Activated naive CD8-positive, alpha-beta T cell treated with anti-CD3 and anti-CD28 coated beads, Interleukin-2, amount 50 U/mL, for 16 hours (primary cell): Measurements from ENCODE around the gene DHX35.

Experiments used
- DNase-seq: peaks from one replicate; pipeline ENCODE4 v3.0.0-alpha.2; 2020; ENCODE audit warnings: low read depth, low spot score

Gene DHX35

DNA sequence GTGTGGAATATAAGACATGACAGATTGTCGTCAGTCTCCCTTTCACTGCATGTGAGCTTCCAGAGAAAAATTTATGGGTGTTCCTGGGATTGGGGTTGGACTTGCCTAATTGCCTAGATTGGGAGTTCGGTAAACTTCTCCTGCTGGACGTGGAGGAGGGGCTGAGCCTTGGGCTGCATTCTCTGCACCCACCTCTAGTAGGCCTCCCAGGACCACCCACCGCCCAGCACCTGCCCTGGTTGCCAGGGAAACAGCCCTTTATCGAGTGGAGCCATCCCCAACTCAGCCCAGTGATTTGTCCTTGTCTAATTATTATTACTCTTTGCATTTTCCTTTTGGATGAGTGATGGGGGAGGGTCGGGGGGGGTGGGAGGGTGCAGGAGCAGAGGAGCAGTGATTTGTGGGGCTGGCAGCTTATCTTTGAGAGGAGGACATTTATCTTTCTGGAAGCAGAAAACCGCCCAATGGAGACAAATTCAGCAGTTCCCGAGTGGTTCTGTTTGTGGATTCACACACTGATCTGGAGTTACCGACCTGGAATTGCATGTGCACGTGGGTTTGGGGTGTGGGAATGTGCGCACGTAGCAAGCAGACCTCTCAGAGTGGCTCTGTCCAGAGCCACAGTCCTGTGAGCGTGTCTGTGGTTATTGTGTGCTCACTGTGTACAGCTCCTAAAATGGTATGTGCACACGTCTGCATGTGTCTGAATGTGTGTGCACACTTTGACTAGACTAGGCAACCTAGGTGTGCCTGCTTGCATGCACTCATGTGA, 104.5 kb downstream of the DHX35 start:
- DNase-seq = no peak

DNA sequence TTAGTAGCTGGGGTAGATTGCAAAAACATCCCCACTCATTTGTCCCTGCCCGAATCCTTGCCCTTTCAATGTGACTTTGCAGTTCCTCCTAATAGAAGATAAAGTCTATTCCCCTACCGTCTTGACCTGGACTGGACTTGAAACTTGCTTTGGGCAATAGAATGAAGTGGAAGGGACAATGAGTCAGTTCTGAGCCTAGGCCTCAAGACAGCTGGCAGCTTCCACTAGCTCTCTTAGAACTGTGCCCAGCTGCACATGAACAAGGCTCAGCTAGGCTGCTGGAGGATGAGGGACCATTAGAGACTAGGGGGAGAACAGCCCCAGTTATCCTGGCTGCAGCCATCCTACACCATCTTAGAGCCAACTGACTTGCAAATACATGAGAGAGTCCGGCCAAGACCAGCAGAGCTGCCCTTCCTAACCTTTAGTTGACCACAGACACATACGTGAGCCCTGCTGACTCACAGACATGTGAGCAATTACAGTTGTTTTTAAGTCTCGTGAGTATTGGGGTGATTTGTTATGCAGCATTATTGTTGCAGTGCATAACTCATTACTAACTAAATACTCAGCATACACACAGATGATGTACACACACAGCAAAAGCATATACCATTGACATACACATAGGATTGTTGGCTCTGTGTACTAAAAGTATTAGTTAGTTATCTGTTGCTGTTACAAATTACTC, 105.5 kb downstream of the DHX35 start:
- no peak for DNase-seq

DNA sequence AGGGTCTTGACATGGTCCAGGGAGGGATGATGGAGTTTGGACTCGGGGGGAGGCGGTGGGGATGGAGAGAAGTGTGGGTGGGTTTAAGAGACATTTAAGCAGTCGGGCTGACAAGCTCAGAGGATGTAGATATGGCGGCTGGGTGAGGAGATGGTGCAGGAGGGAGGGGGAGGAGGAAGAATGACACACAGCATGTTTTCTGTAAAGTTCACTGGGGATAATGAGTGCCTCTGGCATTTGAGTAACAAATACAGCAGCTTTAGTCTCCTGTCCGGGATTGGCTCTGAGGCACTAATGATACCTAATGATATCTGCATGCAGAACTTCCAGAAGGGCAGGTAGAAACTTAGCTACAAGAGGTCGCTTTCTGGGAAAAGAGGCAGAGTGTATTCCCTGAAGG, 107.8 kb downstream of the DHX35 start:
- DNase-seq = no peak

DNA sequence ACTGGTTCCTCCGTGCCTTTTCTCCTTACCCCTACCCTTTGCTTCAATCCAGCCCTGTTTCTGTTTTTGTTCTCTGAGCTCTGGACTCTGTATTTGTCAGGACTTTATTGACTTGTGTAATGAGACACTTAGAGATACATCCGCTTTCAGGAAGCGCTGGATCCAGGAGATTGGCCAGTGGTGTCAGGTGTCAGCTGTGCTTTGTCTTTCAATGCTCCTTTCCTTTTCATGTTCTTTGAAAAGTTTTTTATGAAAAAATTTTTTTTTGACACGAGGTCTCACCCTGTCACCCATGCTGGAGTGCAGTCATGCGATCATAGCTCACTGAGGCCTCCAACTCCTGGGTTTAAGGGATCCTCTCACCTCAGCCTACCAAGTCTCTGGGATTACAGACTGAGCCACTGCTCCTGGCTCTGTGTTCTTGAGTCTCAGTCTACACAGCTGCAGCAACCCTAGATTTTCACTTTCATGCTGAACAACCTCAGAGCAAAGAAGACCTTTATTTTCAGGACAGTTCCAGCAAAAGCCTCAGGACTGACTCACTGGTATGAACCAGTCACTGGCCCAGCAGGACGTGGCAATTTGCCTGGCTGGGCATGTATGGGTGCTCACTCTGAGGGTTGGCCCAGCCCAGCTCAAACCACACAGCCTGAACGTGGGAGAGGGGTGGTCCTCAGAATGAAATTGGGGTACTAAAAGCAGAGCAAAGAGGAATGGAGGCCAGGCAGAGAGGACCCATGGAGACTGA, 108.5 kb downstream of the DHX35 start:
- DNase-seq = no peak

DNA sequence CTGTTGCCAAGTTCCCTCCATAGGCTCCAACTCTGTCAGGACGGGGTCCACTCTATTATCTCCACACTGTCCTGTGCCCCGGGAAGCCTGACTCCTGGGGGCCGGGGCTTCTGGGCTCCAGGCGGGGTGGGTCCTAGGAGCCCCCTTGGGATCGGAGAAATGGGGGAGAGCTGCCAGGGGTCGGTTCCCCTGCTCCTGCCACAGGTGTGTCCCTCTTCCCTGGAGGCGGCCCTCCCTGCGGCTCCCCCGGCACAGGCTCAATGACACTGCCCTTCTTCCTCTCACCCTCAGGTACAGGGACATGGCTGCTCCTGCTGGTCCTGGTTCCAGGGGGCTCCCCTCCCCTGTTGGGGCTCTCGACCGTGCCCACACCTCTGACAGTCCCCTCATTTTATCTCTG, 110.0 kb downstream of the DHX35 start:
- DNase-seq = no peak

DNA sequence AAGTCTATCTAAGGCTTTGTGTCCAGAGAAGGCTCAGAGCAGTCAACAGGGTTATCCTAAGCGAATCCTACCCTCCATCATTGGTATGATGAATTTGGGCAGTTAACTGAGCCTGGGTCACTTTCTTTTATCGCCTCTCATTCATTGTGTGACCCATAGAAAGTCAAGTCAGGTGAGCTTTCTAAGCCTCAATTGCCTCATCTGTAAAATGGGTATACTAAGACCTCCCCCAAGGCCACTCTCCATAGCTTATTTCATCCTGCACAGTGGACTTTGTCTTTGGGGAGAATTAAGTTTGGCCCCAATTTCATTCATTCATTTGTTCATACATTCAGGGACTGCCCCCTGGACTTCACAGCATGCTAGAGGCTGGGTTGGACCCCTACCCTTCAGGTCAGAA, 110.5 kb downstream of the DHX35 start:
- DNase-seq = no peak

DNA sequence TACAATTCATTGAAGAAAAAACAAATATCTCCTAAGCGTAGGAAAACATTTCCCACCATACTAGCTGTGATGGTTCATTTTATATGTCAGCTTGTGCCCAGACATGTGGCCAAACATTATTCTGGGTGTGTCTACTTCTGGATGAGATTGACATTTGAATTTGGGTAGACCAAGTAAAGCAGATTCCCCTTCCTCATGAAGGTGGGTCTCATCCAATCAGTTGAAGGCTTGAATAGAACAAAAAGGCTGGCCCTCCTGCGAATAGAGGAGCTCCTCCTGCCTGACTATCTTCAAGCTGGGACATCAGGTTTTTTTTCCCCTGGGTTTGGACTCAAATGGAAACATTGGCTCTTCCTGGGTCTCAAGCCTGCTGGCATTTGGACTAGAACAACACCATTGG, 113.6 kb downstream of the DHX35 start:
- DNase-seq = no peak

DNA sequence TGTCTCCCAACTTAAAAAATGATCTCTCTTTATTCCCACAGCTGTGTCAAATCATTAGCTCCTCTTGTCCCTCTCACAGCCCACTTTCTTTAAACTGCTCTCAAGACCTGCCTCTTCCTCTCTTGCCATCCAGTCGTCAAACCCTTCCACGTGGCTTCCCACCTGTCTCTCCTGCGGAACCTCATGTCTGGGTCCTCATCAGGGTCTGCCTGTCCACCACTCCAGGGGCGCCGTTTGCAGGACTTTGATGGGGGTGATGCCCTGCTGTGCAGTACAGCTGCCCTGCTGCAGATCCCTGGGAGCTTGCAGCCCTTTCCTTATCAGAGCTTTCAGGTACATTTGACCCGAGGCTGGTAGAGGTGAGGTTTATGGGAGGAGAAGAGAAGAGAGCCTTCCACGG, 114.8 kb downstream of the DHX35 start:
- no peak for DNase-seq

DNA sequence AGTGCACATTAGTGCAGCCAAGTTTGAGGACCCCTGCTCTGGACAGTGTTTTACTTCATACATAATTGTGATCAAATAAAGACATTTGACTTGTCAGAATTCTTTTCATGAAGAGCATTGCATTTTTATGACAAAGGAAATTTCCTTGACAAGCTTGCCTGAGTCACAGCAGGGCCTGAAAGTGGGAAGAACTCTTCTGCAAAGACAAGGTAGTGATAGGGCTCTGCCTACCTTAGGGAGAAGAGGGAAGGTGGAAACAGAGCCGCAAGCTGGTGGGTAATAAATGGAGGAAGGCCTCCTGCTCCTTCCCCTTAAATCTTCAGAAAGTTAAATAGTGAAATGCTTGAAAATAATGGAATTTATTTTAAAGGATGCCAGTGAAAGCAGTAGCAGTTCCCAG, 118.2 kb downstream of the DHX35 start:
- no peak for DNase-seq

DNA sequence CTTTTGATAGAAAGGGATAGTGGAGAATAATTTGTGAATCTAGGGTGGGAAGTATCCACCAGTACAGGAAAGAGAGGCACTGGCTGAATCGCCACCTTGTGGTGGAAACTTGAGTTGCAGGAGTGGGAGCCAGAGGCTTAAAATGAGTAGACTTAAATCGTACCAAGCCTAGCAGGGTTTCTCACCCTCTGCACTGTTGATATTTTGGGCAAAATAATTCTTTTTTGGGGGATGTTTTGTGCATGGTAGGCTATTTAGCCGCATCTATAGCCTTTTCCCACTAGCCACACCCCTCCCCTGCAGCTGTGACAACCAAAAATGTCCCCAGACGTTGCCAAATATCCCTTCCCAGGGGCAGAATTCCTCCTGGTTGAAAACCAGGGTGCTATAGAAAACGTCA, 119.1 kb downstream of the DHX35 start:
- peak; percentile 65 for DNase-seq

DNA sequence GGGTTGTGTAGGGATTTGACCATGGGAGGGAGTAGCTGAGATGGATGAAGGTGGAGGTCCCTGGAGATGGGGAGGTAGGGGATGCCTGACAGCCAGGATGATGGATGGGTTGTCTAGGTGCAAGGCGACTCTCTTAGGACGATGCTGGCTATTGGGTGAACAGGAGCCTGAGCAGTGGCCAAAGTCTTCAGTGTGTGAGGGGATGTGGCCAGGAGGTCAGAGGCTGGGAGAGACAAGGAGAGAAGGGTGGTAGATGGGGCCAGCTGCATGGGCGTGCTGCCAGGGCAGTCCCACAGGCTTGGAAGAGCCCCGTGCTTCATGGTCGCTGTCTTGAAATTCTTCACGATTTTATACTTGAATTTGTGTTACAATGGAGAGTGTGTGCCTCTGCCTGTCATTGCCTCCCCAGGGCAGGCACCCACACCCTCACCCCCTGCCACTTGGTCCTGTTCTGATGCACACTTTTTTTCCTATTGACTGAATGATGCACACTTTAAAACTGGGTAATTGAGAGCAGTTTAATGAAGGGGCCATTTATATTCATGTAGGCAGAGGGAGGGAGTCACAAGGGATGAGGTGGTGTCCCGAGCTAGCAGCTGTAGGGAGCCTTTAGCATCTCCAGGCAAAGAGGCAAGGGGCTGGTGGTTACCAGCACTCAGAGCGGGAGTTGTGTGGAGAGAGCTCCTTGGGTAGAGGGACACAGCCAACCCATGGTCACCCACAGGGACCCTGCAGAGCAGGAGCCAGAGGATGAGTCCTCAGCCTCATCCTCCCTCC, 120.7 kb downstream of the DHX35 start:
- no peak for DNase-seq

DNA sequence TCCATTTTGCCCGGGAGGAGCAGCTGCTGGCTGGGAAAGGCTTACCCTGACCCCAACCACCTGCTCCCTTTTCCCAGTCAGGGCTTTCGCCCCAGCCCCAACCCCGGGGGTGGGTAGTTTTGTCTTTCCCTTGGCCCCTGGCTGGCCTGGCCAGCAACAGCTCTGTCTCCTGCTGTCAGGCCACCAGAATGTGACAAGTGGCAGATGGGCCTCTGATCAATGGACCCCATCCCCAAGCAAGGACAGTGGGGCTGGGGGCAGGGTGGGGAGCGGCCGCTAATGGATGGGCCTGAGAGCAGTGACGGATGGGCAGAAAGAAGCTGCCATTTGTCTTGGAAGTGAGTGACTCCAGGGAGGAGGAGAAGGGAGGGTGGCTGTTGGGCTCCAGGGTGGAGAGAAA, 121.6 kb downstream of the DHX35 start:
- no peak for DNase-seq

DNA sequence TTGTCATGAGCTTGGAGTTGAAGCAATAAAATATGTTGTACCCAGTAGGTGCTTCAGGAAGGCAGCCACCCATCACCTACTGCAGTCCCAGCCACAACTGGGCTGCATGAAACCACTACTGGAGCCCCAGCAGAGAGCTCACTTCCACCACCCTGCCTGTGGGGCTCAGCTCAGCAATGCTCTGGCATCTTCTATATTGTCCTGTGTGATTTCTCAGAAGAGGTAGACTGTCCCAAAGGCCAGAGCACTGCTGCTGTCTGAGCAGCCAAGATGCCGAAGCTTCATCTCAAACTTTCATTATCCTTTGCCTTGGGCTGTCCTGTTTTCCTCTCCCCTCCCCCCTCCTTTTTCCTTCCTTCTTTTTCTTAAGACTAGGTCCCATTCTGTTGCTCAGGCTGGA, 126.9 kb downstream of the DHX35 start:
- no peak for DNase-seq
